SKM-1 treated with dmso at 0.1 percent for 144 hours (cell line): ENCODE results near the gene SLC35G1.

Experiments used
- DNase-seq: peaks from one replicate; lab custom pipeline; 2025; ENCODE audit not compliant: unreplicated experiment; lab: John Stamatoyannopoulos, UW

The SLC35G1 gene

DNA sequence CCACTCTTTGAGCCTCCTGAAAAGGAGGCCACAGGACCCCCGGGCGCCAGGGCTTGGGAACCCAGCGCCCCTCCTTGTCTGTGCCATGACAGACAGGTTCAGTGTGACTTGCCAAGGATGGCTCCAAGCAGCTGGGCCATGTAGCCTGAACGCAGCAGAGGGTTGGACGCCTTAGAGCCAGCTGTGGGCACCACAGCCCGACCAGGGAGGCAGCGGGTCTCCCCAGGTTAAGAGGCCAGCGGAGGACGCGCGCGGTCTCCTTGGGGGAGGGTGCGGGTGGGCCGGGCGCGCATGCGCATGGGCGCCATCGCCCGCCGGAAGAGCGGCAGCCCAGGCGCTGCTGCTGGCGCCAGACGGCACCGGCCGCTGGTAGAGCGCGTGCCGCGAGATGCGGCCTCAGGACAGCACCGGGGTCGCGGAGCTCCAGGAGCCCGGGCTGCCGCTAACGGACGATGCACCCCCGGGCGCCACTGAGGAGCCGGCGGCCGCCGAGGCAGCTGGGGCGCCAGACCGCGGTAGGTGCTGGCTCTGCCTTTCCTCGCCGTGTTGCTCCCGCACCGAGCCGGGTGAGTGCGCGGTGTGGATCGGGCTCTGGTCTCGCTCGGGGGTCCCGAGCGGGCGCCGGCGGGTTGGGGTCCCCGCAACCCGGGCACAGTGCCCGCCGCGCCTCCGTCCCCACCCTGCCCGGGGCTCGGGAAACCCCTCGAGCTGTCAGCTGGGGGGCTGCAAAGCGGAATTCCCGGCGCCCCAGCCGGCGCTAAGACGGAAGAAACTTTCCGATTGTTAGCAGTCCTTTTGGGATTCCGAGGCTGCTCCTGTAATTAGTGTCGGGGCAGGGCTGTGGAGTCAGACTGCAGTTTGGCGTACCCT lies at the start of gene SLC35G1:
SLC35G1 (plus strand) TSS at position 333 of the 870 bp plus-strand sequence; CDS start at position 389, 56 bp downstream.
- peak; percentile 68 for DNase-seq

- no peak for DNase-seq
Measured at GRCh38 chr10:93844979-93845626, 48.7 kb upstream of the SLC35G1 start.

DNA sequence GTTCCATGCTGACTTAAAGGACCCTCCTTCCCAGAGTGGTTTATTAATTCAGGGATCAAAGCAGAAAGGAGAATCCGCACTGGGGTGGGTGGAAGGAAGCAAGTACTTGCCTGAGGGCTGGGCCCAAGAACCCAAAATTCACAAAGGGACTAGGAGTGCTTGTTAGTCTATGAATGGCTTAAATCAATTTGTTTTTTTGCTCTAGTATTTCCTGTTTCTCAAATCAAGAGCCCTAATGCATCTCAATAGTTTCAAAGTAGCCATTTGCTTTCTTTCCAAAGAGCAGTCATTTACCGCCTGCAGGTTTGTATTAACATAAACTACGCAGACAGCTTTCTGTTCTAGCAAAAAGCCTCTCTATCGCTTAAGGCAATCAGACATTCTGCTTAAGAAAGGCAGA lies 44.2 kb upstream of the SLC35G1 start:
- DNase-seq, result no peak

DNA sequence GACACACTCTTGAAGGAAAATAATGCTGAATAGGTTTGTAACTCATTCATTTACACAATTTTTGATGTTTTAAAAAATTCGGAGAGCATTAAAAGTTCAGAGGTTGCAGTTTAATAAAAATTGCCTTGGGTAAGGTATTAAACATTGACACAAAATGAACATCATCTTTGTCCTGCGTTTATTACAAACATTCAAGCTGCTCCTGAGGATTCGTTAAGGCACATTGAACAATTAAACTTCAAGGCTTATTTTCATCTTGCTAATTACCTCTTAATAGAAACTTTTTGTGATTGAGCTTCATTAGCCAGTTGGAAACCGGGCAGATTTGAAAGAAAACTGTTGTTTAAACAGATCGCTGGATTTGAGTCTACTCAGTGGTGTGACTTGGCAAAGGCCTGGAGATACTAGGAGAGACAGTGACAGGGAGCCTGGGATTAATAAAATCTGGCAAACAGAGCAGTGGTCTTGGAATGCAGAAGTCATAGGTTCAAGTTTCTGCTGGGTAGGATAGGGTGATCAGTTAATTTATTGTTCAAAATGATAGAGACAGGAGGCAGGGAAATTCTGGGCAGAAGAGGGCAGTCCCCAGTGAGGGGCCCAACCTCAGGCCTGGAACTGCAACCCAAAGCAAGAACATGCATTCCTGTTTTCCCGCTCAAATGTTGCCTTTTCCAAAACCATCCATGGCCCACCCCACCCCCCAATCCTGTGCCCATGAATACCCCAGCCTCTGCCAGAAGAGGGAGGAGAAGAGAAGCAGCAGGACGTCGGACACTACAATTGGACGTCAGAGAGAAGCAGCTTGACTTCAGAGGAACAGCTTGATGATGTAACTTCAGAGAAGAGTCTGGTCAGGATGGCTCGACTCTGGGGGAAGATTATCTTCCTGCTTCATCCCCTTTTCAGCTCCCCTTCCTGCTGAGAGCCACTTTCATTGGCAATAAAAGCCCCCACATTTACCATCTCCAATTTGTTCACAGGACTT lies 43.5 kb upstream of the SLC35G1 start:
- DNase-seq, result no peak

DNA sequence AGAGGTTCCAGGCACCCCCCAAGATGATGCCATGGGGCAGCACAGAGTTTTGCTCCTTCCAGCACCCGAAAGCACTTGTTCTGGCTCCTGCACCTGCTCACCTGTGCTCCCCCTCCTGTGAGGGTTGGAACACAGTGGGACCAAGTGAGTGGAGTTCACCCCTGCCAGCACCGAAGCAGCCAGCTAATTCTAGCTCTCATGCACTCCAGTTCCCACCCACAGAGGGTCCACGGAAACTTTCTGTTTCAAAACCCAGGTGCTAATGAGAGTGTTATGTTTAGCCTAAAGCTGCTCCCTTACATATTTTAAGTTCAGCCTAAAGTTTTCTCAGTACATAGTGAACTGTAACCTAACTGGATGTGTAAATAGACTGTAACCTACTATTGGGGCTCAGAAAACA lies 42.6 kb upstream of the SLC35G1 start:
- no peak for DNase-seq

DNA sequence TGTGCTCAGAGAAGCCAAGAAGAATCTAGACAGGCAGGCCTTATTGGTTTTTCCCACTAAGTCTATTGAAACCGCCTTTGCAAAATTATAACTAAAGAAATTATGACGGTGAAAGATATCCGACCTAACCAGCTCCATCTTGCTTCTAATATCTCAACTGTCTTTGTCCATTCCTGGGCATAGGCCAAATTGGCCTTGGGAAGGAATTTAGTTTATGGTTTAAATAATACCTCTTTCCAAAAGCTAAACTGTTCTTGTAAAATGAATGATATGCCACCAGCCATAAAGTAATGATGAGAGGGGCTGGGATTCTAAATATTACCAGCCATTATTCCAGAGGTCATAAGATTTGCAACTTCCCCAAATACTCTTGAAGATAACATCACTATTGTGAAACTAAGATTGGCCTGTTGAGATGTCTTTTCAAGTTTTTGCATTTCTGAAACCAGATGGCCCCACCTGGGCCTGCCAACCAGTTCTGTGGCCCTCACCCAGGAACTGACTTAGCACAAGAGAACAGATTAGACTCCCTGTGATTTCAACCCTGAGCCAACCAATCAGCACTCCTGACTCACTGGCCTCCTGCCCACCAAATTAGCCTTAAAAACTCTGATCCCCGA lies 41.2 kb upstream of the SLC35G1 start:
- no peak for DNase-seq

GRCh38 chr10:93854975-93855374 lies 38.8 kb upstream of the SLC35G1 start:
- DNase-seq, result no peak

DNA sequence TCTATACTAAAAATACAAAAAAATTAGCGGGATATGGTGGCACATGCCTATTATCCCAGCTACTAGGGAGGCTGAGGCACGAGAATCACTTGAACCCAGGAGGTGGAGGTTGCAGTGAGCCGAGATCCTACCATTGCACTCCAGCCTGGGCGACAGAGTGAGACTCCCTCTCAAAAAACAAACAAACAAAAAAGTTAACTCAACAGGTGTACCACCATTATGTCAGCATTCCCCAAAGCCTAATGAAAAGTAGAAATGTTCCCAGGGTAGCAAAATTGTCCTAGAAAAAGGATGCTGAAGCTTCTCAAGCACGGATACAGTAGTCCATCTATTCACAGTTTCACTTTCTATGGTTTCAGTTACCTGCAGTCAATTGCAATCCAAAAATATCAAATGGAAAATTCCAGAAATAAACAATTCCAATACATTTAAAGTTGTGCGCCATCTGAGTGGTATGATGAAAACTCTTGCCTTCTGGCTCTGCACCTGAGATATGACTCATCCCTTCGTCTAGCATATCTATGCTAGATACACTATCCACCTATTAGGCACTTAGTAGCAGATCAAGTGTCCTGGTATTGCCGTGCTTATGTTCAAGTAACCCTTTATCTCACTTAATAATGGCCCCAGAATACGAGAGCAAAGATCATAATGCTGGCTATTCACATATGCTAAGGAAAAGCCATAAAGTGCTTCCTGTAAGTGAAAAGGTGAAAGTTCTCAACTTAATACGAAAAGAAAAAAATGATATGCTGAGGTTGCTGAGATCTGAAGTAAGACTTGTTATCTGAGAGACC lies 37.2 kb upstream of the SLC35G1 start:
- no peak for DNase-seq

GRCh38 chr10:93859049-93859655 lies 34.6 kb upstream of the SLC35G1 start:
- DNase-seq, result no peak

DNA sequence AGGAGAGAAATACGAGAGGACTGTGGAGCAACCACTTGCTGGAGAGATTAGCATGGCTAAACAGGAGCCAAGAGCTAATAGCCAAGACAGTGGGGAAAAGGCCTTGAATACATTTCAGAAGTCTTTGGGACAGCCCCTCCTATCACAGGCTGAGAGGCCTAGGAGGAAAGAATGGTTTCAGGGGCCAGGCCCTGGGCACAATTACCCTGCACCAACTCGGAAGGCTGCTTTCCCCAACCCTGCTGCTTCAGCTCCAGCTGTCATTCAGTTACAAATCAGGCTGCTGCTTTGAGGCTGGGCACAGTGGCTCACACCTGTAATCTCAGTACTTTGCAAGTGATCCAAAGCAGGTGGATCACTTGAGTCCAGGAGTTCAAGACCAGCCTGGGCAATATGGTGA lies 32.0 kb upstream of the SLC35G1 start:
- DNase-seq, result no peak

- DNase-seq, result no peak
Measured at GRCh38 chr10:93865794-93866425, 27.9 kb upstream of the SLC35G1 start.

GRCh38 chr10:93867525-93867924 lies 26.3 kb upstream of the SLC35G1 start:
- DNase-seq, result no peak

- no peak for DNase-seq
Measured at GRCh38 chr10:93871671-93872204, 22.0 kb upstream of the SLC35G1 start.

- no peak for DNase-seq
Measured at GRCh38 chr10:93872375-93873158, 21.2 kb upstream of the SLC35G1 start.

- DNase-seq, result no peak
Measured at GRCh38 chr10:93873420-93874115, 20.2 kb upstream of the SLC35G1 start.

- no peak for DNase-seq
Measured at GRCh38 chr10:93874309-93875031, 19.3 kb upstream of the SLC35G1 start.

DNA sequence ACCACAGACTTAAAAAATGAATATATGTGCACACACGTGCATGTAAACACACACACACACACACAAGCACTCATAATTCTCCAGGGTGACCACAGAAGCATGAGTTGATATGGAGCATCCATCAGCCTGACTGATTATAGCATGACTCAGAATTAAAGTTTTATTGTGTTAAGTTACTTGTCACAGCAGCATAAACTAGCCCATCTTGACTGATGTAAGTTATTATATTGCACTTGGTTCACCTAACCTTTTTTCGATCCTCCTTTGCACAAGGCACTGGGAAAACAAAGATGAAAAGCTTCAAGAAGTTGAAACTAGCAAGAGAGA lies 18.8 kb upstream of the SLC35G1 start:
- DNase-seq, result no peak
